GM21576 (cell line): ENCODE measurements around the gene TLR1.
"Not testable (repeated sequence)": the region's sequence is repeated elsewhere in the genome, so short reads cannot be mapped to it uniquely, and the experiment has no call there.

Experiments used
- ATAC-seq: cut with Tn5 transposase; IDR thresholded peaks from one replicate; pipeline ENCODE4 v1.9.1; 2021; ENCODE audit warnings: mild to moderate bottlenecking, moderate library complexity; ENCODE audit not compliant: unreplicated experiment

Gene TLR1

GRCh38 chr4:38804654-38805295 is at the start of gene TLR1:
TSS of gene TLR1 (minus strand) at chr4:38804791. CDS start at chr4:38798831, 5,960 bp downstream.
- peak; percentile 36 for ATAC-seq

DNA sequence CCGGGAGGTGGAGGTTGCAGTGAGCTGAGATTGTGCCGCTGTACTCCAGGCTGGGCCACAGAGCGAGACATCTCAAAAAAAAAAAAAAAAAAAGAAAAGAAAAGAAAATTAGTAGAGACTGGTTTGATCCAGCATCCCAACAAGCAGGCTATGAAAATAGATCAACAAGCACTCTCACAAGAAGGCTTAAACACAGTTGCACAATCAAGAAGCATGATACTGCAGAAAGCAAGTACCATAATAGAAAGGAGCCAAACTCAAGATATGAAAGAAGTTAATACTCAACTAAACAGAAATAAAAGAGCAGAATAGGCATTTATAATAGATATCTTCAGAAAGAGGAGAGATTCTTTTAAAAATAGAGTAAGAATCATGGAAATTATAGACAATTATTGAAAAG is 41.4 kb upstream of the TLR1 start:
- ATAC-seq: no peak

DNA sequence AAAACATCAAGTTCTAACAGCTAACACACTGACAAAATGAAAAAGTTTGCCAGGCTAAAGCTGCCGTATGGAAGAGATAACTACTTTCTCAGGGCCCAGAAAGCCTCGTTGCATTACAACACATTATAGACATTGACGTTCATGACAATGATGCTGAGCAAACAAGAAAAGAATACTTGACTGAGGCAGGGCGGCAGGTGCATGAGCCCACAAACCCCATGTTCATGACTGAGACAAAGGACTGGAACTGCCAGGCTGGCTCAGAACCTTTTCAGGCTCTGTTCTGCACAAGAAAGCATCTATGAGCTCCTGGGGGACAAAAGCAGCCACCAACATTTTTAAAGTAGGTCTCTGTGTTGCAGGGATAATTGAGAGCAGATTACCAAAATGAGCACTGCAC is 38.4 kb upstream of the TLR1 start:
- ATAC-seq: no peak

DNA sequence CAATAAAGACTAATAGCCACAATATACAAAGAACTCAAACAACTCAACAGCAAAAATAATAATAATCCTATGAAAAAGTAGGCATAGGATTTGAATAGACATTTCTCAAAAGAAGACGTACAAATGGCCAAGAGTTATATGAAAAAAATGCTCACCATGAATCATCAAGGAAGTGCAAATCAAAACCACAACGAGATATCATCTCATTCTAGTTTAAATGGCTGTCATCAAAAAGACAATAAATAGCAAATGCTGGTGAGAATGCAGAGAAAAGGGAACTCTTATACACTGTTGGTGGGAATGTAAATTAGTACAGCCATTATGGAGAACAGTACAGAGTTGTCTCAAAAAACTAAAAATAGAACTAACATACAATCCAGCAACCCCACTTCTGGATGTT is 33.3 kb upstream of the TLR1 start:
- ATAC-seq: no peak

DNA sequence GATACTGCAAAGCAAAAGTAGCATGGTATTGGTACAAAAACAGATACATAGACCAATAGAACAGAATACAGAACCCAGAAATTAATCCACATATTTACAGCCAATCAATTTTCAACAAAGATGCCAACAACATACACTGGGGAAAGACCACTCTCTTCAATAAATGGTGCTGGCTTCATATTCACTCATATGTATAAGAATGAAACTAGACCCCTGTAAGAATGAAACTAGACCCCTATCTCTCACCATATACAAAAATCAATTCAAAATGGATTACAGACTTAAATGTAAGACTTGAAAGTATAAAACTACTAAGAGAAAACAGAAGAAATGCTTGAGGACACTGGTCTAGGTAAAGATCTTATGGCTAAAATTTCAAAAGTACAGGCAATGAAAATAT is 32.7 kb upstream of the TLR1 start:
- no peak for ATAC-seq

DNA sequence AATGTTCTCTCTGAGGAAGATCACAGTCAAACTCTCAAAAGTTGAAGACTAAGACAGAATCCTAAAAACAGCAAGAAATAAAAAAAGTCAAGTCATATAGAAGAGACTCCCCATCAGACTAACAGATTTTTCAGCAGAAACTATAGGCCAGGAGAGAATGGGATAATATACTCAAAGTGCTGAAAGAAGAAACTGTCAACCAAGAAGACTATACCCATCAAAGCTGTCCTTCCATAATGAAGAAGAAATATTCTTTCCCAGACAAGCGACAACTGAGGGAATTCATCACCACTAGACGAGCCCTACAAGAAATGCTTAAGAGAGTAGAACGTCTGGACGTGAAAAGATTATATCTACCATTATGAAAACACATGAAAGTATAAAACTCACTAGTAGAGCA is 30.0 kb upstream of the TLR1 start:
- no peak for ATAC-seq

DNA sequence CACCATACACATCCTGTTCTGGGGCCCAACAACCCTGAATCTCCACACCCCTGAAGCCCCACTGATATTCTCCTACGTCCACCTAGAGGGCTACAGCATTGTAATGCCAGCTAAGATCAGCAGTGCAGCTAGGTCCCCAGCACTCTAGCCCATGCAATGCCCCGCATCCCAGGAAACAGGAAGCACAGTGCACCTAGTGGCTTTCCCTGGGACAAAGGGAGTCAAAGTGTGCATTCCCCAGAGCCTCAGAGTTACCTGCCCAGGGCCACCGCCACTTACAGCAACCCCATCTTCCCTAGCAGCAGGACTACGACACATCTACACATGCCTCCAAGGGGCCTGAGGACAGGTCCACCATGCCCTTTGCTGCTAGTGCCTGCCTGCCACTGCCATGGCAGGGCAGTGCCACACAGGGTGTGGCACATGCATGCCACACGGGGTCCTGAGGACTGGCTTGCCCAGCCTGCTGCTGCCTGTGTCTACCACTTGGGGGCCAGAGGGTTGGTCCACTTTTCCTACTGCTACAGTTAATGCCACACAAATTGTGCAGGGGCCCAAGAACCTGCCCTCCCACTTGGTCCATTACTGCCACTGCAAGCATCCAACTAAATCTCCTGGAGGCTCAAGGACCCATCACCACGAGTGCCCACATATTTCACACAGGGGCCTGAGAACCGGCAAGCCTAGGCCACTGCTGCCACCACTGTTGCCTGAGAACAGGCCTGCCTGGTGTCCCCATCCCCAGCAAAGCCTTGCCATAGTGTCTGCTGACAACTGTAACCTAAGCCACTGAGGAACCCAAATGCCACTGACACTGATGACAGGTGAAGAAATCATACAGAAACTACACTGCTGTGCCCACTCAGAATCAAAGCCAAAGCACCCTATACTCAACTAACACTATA is 28.3 kb upstream of the TLR1 start:
- no peak for ATAC-seq

DNA sequence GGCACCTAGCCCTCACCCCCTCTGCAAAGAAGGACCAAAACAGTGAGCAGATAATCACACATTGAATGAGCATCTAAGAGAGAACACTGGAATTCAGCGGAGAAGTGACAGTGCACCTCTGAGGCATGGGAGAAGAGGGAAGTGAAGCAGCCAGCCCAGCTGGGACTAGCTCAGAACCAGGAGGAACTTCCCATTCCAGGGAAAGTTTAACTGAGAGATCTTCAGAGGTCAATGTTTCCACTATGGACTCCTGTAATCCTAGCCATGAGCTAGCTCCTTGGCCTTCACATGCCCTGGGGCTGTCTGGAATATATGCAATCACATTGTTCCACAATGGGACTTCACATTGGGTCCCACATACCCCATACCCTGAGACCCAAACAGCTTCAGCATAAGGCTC is 27.6 kb upstream of the TLR1 start:
- no peak for ATAC-seq

- ATAC-seq: no peak
Observed at GRCh38 chr4:38831653-38832052, 27.1 kb upstream of the TLR1 start.

GRCh38 chr4:38829237-38829636 is 24.6 kb upstream of the TLR1 start:
- ATAC-seq: no peak

DNA sequence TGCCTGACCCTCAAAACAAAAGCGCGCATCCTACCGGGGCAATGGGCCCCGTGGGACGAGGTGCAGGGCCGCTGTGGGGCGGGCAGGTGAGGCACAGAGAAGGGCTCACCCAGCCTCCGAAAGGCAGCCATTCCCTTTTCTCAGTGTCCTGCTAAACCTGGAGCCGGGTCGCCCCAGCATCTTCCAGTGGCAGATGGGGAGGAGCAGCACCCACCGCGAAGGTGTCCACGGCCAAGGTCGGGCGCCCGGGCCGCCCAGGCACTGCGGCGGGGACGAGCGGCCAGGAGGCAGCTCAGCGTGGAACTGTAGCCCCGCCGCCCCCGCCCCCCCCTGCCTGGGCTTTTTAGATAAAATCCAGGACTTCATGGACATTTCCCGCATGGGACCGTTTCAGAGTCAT is 19.2 kb upstream of the TLR1 start:
- ATAC-seq: no peak

GRCh38 chr4:38822748-38823303 is 18.2 kb upstream of the TLR1 start:
- no peak for ATAC-seq

- ATAC-seq: no peak
Observed at GRCh38 chr4:38821739-38822138, 17.1 kb upstream of the TLR1 start.

- ATAC-seq: peak; percentile 47
Observed at GRCh38 chr4:38820329-38821061, 15.9 kb upstream of the TLR1 start.

DNA sequence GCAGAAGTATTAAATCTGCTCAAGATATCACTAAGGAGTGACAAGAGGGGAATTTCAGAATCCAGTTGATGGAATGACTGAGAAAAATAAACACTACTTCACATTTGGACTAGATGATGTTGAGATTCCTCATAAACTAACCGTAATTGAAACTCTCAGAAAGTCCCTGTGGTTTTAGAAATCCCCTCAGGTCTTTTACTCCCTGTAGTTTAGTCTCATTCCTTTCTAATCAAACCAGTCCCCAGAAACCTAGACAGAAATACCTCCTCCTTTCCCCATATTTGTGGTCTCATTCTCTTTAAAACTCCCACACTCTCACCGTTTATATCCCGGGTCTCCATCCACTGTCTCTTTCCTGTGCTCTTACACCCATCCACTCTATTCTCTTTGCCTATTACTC is 15.0 kb upstream of the TLR1 start:
- ATAC-seq: no peak

GRCh38 chr4:38818441-38818976 is 13.9 kb upstream of the TLR1 start:
- ATAC-seq: peak; percentile 46

DNA sequence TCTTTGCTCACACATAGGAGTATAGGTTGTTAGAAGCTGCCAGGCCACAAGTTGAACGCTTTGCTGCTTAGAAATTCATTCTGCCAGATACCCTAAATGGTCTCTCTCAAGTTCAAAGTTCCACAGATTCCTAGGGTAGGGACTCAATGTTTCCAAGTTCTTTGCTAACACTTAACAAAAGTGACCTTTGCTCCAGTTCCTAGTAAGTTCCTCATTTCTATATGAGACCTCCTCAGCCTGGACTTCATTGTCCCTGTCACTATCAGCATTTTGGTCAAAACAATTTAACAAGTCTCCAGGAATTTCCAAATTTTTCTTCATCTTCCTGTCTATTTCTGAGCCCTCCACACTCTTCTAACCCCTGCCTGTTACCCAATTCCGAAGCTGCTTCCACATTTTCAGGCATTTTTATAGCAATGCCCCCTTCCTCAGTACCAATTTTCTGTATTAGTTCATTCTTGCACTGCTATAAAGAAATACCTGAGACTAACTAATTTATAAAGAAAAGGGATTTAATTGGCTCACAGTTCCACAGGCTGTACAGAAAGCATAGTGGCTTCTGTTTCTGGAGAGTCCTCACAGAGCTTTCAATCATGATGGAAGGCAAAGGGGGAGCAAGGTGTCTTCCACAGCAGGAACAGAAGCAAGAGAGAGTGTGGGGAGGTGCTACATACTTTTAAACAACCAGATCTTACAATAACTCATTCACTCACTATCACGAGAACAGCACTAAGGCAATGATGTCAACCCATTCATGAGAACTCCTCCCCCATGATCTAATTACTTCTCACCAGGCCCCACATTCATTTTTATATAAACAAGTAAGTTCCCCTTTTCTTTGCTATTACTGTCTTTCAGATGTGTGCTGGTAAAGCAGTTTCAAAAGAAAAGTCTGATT is 11.5 kb upstream of the TLR1 start:
- ATAC-seq: no peak

GRCh38 chr4:38814386-38814785 is 9.8 kb upstream of the TLR1 start:
- ATAC-seq: no peak

- no peak for ATAC-seq
Observed at GRCh38 chr4:38811297-38811696, 6.7 kb upstream of the TLR1 start.

DNA sequence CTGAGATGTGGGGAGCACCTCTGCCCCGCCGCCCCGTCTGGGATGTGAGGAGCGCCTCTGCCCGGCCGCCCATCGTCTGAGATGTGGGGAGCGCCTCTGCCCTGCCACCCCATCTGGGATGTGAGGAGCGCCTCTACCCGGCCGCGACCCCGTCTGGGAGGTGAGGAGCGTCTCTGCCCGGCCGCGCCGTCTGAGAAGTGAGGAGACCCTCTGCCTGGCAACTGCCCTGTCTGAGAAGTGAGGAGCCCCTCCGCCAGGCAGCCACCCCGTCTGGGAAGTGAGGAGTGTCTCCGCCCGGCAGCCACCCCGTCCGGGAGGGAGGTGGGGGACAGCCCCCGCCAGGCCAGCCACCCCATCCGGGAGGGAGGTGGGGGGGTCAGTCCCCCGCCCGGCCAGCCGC is 2.9 kb upstream of the TLR1 start:
- ATAC-seq: not testable (repeated sequence)
